Panc1 (cell line): ENCODE data around the gene ARHGAP32.

ENCODE experiments used
- POLR2AphosphoS5 ChIP-seq: IDR thresholded peaks from 2 replicates; pipeline ENCODE4 v1.6.1; 2012; ENCODE audit warnings: mild to moderate bottlenecking, low read depth, low read length, moderate library complexity
- TF ChIP-seq, protein P1 (sequence below): fragments of 450-650 bp; IDR thresholded peaks from 2 replicates; pipeline ENCODE4 v1.5.1; 2017; ENCODE audit warnings: mild to moderate bottlenecking

DNA sequence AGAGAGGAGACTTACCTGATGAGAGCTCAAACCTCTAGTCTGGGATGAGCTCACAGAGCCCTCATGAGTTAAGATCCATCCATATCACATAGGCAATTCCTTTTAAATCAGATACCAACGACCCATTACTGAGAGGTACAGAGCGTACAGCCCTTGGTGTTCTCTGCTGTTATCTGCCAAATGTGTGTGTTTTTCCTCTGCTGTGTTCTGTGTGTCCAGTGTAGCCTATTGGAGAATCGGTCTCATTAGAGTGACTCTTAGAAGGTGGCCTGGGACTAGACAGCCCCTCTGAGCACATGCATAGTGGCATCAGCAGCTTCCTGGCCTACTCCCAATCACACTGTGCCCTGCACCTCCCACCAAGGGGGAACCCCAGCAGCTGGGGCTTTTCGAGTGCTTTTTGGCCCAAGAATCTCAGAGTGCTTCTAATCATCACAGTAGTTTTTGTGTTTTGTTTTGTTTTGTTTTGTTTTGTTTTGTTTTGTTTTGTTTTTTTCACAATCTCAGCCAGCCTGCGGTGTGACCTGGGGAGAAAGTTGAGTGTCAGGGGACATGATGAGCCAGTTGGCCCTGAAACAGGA is 274.9 kb downstream of the ARHGAP32 start:
- no peak for TF ChIP-seq POLR2AphosphoS5
- TF ChIP-seq, protein P1, sequence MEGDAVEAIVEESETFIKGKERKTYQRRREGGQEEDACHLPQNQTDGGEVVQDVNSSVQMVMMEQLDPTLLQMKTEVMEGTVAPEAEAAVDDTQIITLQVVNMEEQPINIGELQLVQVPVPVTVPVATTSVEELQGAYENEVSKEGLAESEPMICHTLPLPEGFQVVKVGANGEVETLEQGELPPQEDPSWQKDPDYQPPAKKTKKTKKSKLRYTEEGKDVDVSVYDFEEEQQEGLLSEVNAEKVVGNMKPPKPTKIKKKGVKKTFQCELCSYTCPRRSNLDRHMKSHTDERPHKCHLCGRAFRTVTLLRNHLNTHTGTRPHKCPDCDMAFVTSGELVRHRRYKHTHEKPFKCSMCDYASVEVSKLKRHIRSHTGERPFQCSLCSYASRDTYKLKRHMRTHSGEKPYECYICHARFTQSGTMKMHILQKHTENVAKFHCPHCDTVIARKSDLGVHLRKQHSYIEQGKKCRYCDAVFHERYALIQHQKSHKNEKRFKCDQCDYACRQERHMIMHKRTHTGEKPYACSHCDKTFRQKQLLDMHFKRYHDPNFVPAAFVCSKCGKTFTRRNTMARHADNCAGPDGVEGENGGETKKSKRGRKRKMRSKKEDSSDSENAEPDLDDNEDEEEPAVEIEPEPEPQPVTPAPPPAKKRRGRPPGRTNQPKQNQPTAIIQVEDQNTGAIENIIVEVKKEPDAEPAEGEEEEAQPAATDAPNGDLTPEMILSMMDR: no peak
